HepG2 (cell line): ENCODE data around the gene SLCO3A1. TPM values are rescaled to one million over a fixed set of nuclear protein-coding genes. Genes with fewer than 3 reads are reported as not detected.

ENCODE experiments used
- ATAC-seq: fragments of 200-7000 bp; cut with Tn5 transposase; 3 replicates; pipeline ENCODE4 v1.9.1; 2020; ENCODE audit warnings: mild to moderate bottlenecking, moderate library complexity
- BruUV-seq: library from RNA; stranded (reverse); fragments of 400-500 nt; replicated peaks from 2 replicates; lab custom pipeline; 2021; lab: Mats Ljungman, UMichigan
- CTCF ChIA-PET: fragments of 300-600 bp; formaldehyde crosslinking; extraction: SDS; loops from one replicate; lab custom pipeline; 2021; ENCODE audit warnings: low total read pairs, inconsistent platforms, low intra/inter-chr PET ratio; lab: Yijun Ruan, JAX
- POLR2A ChIA-PET: fragments of 350-600 bp; sonication (Branson Sonifier 250); formaldehyde crosslinking; loops from one replicate; lab custom pipeline; 2020; ENCODE audit warnings: antibody characterized with exemption, inconsistent platforms; lab: Yijun Ruan, JAX
- DNase-seq: peaks from one replicate; pipeline ENCODE4 v3.0.0-alpha.2; 2015; ENCODE audit warnings: low spot score
- FAIRE-seq: peaks from 3 replicates; lab custom pipeline; 2011; peaks lifted over from hg19 to GRCh38; lab: Jason Lieb, UNC
- H2AFZ ChIP-seq: one replicate; pipeline ENCODE4 v1.6.1; 2011; ENCODE audit warnings: low read length, inconsistent platforms
- H3K27ac ChIP-seq: fragments of 300-600 bp; 3 replicates; pipeline ENCODE4 v1.8.0; 2011; ENCODE audit warnings: mixed run types, mild to moderate bottlenecking, mixed read lengths, low read length, inconsistent platforms; ENCODE audit not compliant: insufficient read depth; ENCODE audit errors: extremely low read length
- H3K27me3 ChIP-seq, 2 experiments: fragments of 200-600 bp in 1 of 2; 2 replicates in 1 of 2; 3 replicates in 1 of 2; pipeline versions ENCODE4 v1.6.0 to v1.8.0; 2011; ENCODE audit warnings: low read length in 2 of 2, mild to moderate bottlenecking in 2 of 2, moderate library complexity in 2 of 2, inconsistent platforms in 1 of 2; ENCODE audit not compliant: insufficient read depth in 2 of 2, control insufficient read depth in 1 of 2
- H3K36me3 ChIP-seq, 2 experiments: fragments of 200-600 bp in 1 of 2; replicated peaks in 1 of 2; 2 replicates in 1 of 2; 3 replicates in 1 of 2; pipeline versions ENCODE4 v1.5.1 to v1.8.0; 2011; ENCODE audit warnings: low read length in 2 of 2, inconsistent platforms in 1 of 2; ENCODE audit not compliant: insufficient read depth in 2 of 2, control insufficient read depth in 1 of 2
- H3K4me1 ChIP-seq: 2 replicates; pipeline ENCODE4 v1.5.1; 2012; ENCODE audit warnings: low read length, inconsistent platforms; ENCODE audit not compliant: insufficient read depth
- H3K4me2 ChIP-seq: 2 replicates; pipeline ENCODE4 v1.6.0; 2011; ENCODE audit warnings: low read depth, low read length, inconsistent platforms
- H3K4me3 ChIP-seq, 3 experiments: fragments of 200-600 bp in 1 of 3; sonication (generic), shearing (Covaris generic) in 1 of 3; replicated peaks in 1 of 3; 2 replicates each; pipeline ENCODE4 v1.5.1; 2011 to 2016; ENCODE audit warnings: low read length in 3 of 3, inconsistent platforms in 2 of 3, low read depth in 2 of 3, mild to moderate bottlenecking in 2 of 3, control low read depth in 1 of 3, mixed read lengths in 1 of 3; ENCODE audit not compliant: insufficient read depth in 1 of 3
- H3K79me2 ChIP-seq: one replicate; pipeline ENCODE4 v1.6.1; 2011; ENCODE audit warnings: low read length, inconsistent platforms; ENCODE audit not compliant: insufficient read depth
- H3K9ac ChIP-seq: 2 replicates; pipeline ENCODE4 v1.6.0; 2011; ENCODE audit warnings: mild to moderate bottlenecking, low read depth, low read length, inconsistent platforms; ENCODE audit not compliant: insufficient read depth
- H3K9me3 ChIP-seq: 2 replicates; pipeline ENCODE4 v1.5.1; 2012; ENCODE audit warnings: mild to moderate bottlenecking, low read length
- H4K20me1 ChIP-seq: 2 replicates; pipeline ENCODE4 v1.6.0; 2011; ENCODE audit warnings: inconsistent platforms, mild to moderate bottlenecking, low read length, moderate library complexity; ENCODE audit not compliant: insufficient read depth
- FIP1L1 ChIP-seq: fragments of 200-400 bp; formaldehyde crosslinking; IDR thresholded peaks from 2 replicates; pipeline ENCODE4 v1.6.1; 2018; ENCODE audit warnings: low read depth, mild to moderate bottlenecking, low read length, moderate library complexity, borderline replicate concordance; ENCODE audit not compliant: insufficient read depth
- MIER2 ChIP-seq: IDR thresholded peaks from 2 replicates; pipeline ENCODE4 v1.6.1; 2016; ENCODE audit warnings: missing biosample characterization, missing genetic modification reagents
- PAX8 ChIP-seq: sonication (generic); formaldehyde crosslinking; IDR thresholded peaks from 2 replicates; pipeline ENCODE4 v1.8.0; 2022; ENCODE audit warnings: mild to moderate bottlenecking, missing genetic modification reagents, borderline replicate concordance
- PCBP1 ChIP-seq: fragments of 200-400 bp; formaldehyde crosslinking; IDR thresholded peaks from 2 replicates; pipeline ENCODE4 v1.6.1; 2017; ENCODE audit warnings: mild to moderate bottlenecking, low read depth, low read length, borderline replicate concordance
- SRSF9 ChIP-seq: fragments of 200-400 bp; formaldehyde crosslinking; IDR thresholded peaks from 2 replicates; pipeline ENCODE4 v1.6.1; 2018; ENCODE audit warnings: borderline replicate concordance, mild to moderate bottlenecking, low read depth, low read length; ENCODE audit not compliant: insufficient read depth, poor library complexity, severe bottlenecking
- ZBTB8A ChIP-seq: sonication (generic); formaldehyde crosslinking; IDR thresholded peaks from 2 replicates; pipeline ENCODE4 v1.4.0; 2020; ENCODE audit warnings: mild to moderate bottlenecking, low read depth, missing genetic modification reagents, borderline replicate concordance
- ZNF234 ChIP-seq: sonication (generic); formaldehyde crosslinking; conservative IDR thresholded peaks from 2 replicates; pipeline ENCODE4 v1.5.1; 2020; ENCODE audit warnings: mild to moderate bottlenecking, missing genetic modification reagents
- WGBS: methylation state at CpG from one replicate; pipeline ENCODE4 v1.1.6; 2017; ENCODE audit warnings: low lambda C conversion rate; 5-methylcytosine and 5-hydroxymethylcytosine counted together
- in situ Hi-C: cut with HindIII; loops from 2 replicates; pipeline ENCODE4 v1.10.0; 2017; ENCODE audit warnings: low pct_unique_long_range_greater_than_20kb; ENCODE audit not compliant: extremely low pct_ligation_motif_present
- intact Hi-C: fragments of 100-400 bp; cut with micrococcal nuclease; formaldehyde crosslinking; loops from one replicate; pipeline ENCODE4 v1.10.0; 2022; ENCODE audit not compliant: unreplicated experiment
- polyA plus RNA-seq, 8 experiments: library from polyadenylated mRNA; depleted of rRNA in 3 of 8; stranded (reverse) in 7 of 8; unstranded in 1 of 8; fragments of >200 nt; fragmentation: Illumina TruSeq in 4 of 8; extraction: Trizol in 4 of 8; gene quantifications; 2 replicates each; pipeline versions ENCODE4 v1.2.1 to v1.2.3, GENCODE V29; 2011 to 2016; ENCODE audit warnings: low read depth in 4 of 8, missing spikeins in 1 of 8, mixed read lengths in 1 of 8; ENCODE audit not compliant: insufficient read depth in 1 of 8
- total RNA-seq, 5 experiments: library from RNA; depleted of rRNA; stranded (reverse); fragments of >200 nt; fragmentation: Illumina TruSeq; extraction: Trizol; gene quantifications; 2 replicates each; pipeline ENCODE4 v1.2.3, GENCODE V29; 2016; ENCODE audit warnings: low read depth in 1 of 5
- TF ChIP-seq, protein P1 (sequence below): sonication (generic); formaldehyde crosslinking; IDR thresholded peaks from 2 replicates; pipeline ENCODE4 v1.4.0; 2020; ENCODE audit warnings: missing genetic modification reagents, borderline replicate concordance
- TF ChIP-seq, protein P2 (sequence below): IDR thresholded peaks from 2 replicates; pipeline ENCODE4 v1.6.1; 2016; ENCODE audit warnings: control low read depth

Gene SLCO3A1
- total and polyA plus RNA-seq, 2 of the 13 experiments (the other 11 are each of a cell fraction or from before 2014, with no cell fraction given): 0.02 TPM; not detected in 1

GRCh38 chr15:91924183-91924582 is 70.7 kb downstream of the SLCO3A1 start:
- H3K9ac ChIP-seq: no peak overlapping the region
- no peaks in the 10 kb centered on the region for H3K36me3 ChIP-seq
- H3K4me2 ChIP-seq: no peak overlapping the region
- H3K27ac ChIP-seq: no peak overlapping the region
- no peaks in the 10 kb centered on the region for H3K4me1 ChIP-seq
- no peak for ATAC-seq
- H3K9me3 ChIP-seq: no peaks in the 10 kb centered on the region
- no peaks in the 10 kb centered on the region for H3K79me2 ChIP-seq
- in situ Hi-C loops: no loop called here
- H4K20me1 ChIP-seq: no peaks in the 10 kb centered on the region
- no peak overlapping the region for H2AFZ ChIP-seq
- ChIA-PET POLR2A (no interaction called here), CTCF (no interaction called here)
- intact Hi-C loops: no loop called here
- no peak for FAIRE-seq
- 22% methylated on average over 7 of the region's 7 CpGs for WGBS
- TF ChIP-seq, protein P1, sequence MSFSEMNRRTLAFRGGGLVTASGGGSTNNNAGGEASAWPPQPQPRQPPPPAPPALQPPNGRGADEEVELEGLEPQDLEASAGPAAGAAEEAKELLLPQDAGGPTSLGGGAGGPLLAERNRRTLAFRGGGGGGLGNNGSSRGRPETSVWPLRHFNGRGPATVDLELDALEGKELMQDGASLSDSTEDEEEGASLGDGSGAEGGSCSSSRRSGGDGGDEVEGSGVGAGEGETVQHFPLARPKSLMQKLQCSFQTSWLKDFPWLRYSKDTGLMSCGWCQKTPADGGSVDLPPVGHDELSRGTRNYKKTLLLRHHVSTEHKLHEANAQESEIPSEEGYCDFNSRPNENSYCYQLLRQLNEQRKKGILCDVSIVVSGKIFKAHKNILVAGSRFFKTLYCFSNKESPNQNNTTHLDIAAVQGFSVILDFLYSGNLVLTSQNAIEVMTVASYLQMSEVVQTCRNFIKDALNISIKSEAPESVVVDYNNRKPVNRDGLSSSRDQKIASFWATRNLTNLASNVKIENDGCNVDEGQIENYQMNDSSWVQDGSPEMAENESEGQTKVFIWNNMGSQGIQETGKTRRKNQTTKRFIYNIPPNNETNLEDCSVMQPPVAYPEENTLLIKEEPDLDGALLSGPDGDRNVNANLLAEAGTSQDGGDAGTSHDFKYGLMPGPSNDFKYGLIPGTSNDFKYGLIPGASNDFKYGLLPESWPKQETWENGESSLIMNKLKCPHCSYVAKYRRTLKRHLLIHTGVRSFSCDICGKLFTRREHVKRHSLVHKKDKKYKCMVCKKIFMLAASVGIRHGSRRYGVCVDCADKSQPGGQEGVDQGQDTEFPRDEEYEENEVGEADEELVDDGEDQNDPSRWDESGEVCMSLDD (CRISPR knock-in tag): no peak
- no peak for TF ChIP-seq PCBP1
- TF ChIP-seq MIER2 (CRISPR knock-in tag): no peak
- TF ChIP-seq, protein P2, sequence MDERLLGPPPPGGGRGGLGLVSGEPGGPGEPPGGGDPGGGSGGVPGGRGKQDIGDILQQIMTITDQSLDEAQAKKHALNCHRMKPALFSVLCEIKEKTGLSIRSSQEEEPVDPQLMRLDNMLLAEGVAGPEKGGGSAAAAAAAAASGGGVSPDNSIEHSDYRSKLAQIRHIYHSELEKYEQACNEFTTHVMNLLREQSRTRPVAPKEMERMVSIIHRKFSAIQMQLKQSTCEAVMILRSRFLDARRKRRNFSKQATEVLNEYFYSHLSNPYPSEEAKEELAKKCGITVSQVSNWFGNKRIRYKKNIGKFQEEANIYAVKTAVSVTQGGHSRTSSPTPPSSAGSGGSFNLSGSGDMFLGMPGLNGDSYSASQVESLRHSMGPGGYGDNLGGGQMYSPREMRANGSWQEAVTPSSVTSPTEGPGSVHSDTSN (CRISPR knock-in tag): no peak
- TF ChIP-seq FIP1L1: no peak
- no peak for TF ChIP-seq PAX8
- TF ChIP-seq ZNF234 (CRISPR knock-in tag): no peak
- TF ChIP-seq SRSF9: no peak
- no peak for TF ChIP-seq ZBTB8A (CRISPR knock-in tag)
- peaks cover 0 to 19% of the 10 kb centered on the region in 2 experiments; a peak in 4 of 5 replicates for H3K27me3 ChIP-seq
- no TSS peak for BruUV-seq
- DNase-seq: no peak
- H3K4me3 ChIP-seq: no peak overlapping the region
